Measurements from ENCODE around the gene NCAM2.

DNA sequence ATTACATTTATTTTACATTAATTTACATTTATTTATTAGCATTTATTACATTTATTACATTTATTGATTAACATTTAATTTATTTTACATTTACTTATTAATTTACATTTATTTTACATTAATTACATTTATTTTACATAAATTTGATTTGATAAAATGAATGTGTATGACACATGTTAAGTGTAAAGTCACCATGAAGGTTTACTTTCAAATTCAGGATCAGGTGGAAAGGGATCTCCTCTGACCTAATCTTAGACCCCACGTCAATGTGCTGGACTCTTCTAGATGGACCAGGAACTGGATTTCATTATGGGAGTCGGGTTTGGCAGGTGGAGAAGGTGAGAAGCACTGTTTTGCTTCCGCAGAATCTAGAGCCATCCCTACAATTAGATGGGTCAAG is 76.1 kb downstream of the NCAM2 start:
- TF ChIP-seq POLR2AphosphoS5 (IDR thresholded peaks at IDR 0.05; ENCODE audit: low read depth) = no peak
- TF ChIP-seq, protein P1, sequence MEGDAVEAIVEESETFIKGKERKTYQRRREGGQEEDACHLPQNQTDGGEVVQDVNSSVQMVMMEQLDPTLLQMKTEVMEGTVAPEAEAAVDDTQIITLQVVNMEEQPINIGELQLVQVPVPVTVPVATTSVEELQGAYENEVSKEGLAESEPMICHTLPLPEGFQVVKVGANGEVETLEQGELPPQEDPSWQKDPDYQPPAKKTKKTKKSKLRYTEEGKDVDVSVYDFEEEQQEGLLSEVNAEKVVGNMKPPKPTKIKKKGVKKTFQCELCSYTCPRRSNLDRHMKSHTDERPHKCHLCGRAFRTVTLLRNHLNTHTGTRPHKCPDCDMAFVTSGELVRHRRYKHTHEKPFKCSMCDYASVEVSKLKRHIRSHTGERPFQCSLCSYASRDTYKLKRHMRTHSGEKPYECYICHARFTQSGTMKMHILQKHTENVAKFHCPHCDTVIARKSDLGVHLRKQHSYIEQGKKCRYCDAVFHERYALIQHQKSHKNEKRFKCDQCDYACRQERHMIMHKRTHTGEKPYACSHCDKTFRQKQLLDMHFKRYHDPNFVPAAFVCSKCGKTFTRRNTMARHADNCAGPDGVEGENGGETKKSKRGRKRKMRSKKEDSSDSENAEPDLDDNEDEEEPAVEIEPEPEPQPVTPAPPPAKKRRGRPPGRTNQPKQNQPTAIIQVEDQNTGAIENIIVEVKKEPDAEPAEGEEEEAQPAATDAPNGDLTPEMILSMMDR (IDR thresholded peaks at IDR 0.05; ENCODE audit: insufficient read depth, low read length) = no peak
- TF ChIP-seq REST (IDR thresholded peaks at IDR 0.05; ENCODE audit: insufficient replicate concordance, low read depth) = no peak

Data from HL-60 (cell line).